ENCODE measurements around the gene SPATS2L. TPM values are rescaled to one million over a fixed set of nuclear protein-coding genes. Genes with fewer than 3 reads are reported as not detected.

Gene SPATS2L
- total and polyA plus RNA-seq, 8 donors, result 36.8 to 245 (median 80.7) TPM

- Histone ChIP-seq H3K36me3 (peaks cover 0 to 34% (median 31%) of the 10 kb centered on the region in 4 donors), H3K4me1 (peaks cover 0 to 25% (median 16%) of the 10 kb centered on the region in 4 donors), H3K4me3 (no peak overlapping the region), H3K27ac (no peak overlapping the region), H3K9me3 (no peaks in the 10 kb centered on the region), H3K27me3 (no peaks in the 10 kb centered on the region)
- 77 to 88% (median 84%) methylated on average over 9 of the region's 9 CpGs for WGBS, 5 donors
- intact Hi-C loops (cut with DNase I; ENCODE audit: low total_unique reads), result no loop called here
- DNase-seq, result no peak
- TF ChIP-seq CTCF (IDR thresholded peaks at IDR 0.05) (no peak), POLR2A (IDR thresholded peaks at IDR 0.05) (no peak), EP300 (IDR thresholded peaks at IDR 0.05) (no peak), POLR2AphosphoS5 (IDR thresholded peaks at IDR 0.05) (no peak)
Measured at GRCh38 chr2:200506679-200507078, 200.2 kb downstream of the SPATS2L start.

- Histone ChIP-seq H3K4me1 (peaks cover 0 to 25% (median 16%) of the 10 kb centered on the region in 4 donors), H3K4me3 (no peak overlapping the region), H3K9me3 (no peaks in the 10 kb centered on the region), H3K27ac (no peak overlapping the region), H3K36me3 (peaks cover 0 to 32% (median 28%) of the 10 kb centered on the region in 4 donors), H3K27me3 (peaks cover 0 to under 1% (median 0%) of the 10 kb centered on the region in 3 donors)
- intact Hi-C loops (cut with DNase I; ENCODE audit: low total_unique reads), result no loop called here
- 47 to 77% (median 59%) methylated on average over 2 of the region's 2 CpGs for WGBS, 5 donors
- no peak for DNase-seq
- TF ChIP-seq CTCF (IDR thresholded peaks at IDR 0.05), result no peak
- TF ChIP-seq POLR2A (IDR thresholded peaks at IDR 0.05), result no peak
- no peak for TF ChIP-seq POLR2AphosphoS5 (IDR thresholded peaks at IDR 0.05)
- no peak for TF ChIP-seq EP300 (IDR thresholded peaks at IDR 0.05)
Measured at GRCh38 chr2:200507179-200507578, 200.7 kb downstream of the SPATS2L start.

GRCh38 chr2:200509235-200509611 is 202.7 kb downstream of the SPATS2L start:
- intact Hi-C loops (cut with DNase I; ENCODE audit: low total_unique reads), result no loop called here
- peak overlapping the region; percentile 78 to 91 (median 80) for H3K27ac ChIP-seq
- H3K27me3 ChIP-seq, result peaks cover 0 to 13% (median 0%) of the 10 kb centered on the region in 3 donors
- peaks cover 0 to 25% (median 16%) of the 10 kb centered on the region in 4 donors for H3K4me1 ChIP-seq
- H3K36me3 ChIP-seq, result peaks cover 0 to 14% (median 9%) of the 10 kb centered on the region in 4 donors
- 13 to 29% (median 26%) methylated on average over 7 to 8 of the region's 8 CpGs for WGBS, 5 donors
- H3K9me3 ChIP-seq, result no peaks in the 10 kb centered on the region
- H3K4me3 ChIP-seq, result peak overlapping the region; percentile 73 to 88 (median 84)
- DNase-seq, result no peak
- TF ChIP-seq POLR2A (IDR thresholded peaks at IDR 0.05) (no peak), EP300 (IDR thresholded peaks at IDR 0.05) (no peak), POLR2AphosphoS5 (IDR thresholded peaks at IDR 0.05) (no peak), CTCF (IDR thresholded peaks at IDR 0.05) (no peak)

GRCh38 chr2:200509612-200510433 is 203.3 kb downstream of the SPATS2L start, which contains the start of gene KCTD18:
Gene KCTD18, minus strand, starts transcription at chr2:200510068. Its CDS starts 3,052 bp downstream, at chr2:200507016.
- intact Hi-C loops (cut with DNase I; ENCODE audit: low total_unique reads), result no loop called here
- Histone ChIP-seq H3K4me1 (peaks cover 0 to 25% (median 16%) of the 10 kb centered on the region in 4 donors), H3K27ac (peak within 1 kb of the TSS; percentile 78 to 91 (median 80)), H3K36me3 (peaks cover 0 to 8% (median 3%) of the 10 kb centered on the region in 4 donors), H3K4me3 (peak within 1 kb of the TSS; percentile 73 to 88 (median 84)), H3K27me3 (peaks cover 0 to 13% (median 0%) of the 10 kb centered on the region in 3 donors), H3K9me3 (no peaks in the 10 kb centered on the region)
- peak; percentile 92 to 97 for DNase-seq
- WGBS, 5 donors, result 0 to 2% (median 1%) methylated on average over 15 to 78 of the region's 78 CpGs
- TF ChIP-seq POLR2A (IDR thresholded peaks at IDR 0.05), result no peak
- TF ChIP-seq POLR2AphosphoS5 (IDR thresholded peaks at IDR 0.05), result peak; percentile 51 to 94 (median 87)
- peak in 5 of 7 experiments; percentile 46 to 90 (median 75) for TF ChIP-seq CTCF (IDR thresholded peaks at IDR 0.05)
